PC-3 (cell line): ENCODE data around the gene TAS2R39. TPM values are rescaled to one million over a fixed set of nuclear protein-coding genes. Genes with fewer than 3 reads are reported as not detected.

ENCODE experiments used
- ATAC-seq: fragments of 200-7000 bp; cut with Tn5 transposase; 2 replicates; pipeline ENCODE4 v1.9.1; 2020; ENCODE audit warnings: mild to moderate bottlenecking, moderate library complexity
- BruUV-seq: library from RNA; stranded (reverse); fragments of 400-500 nt; replicated peaks from 2 replicates; lab custom pipeline; 2021; lab: Mats Ljungman, UMichigan
- CTCF ChIA-PET: fragments of 300-600 bp; sonication (Branson Sonifier 250); formaldehyde crosslinking; loops from one replicate; lab custom pipeline; 2022; ENCODE audit warnings: antibody characterized with exemption; lab: Charles Lee
- POLR2A ChIA-PET: fragments of 300-600 bp; sonication (Branson Sonifier 250); formaldehyde crosslinking; loops from one replicate; lab custom pipeline; 2022; ENCODE audit warnings: antibody characterized with exemption; ENCODE audit not compliant: unreplicated experiment; lab: Charles Lee
- DNase-seq: peaks from one replicate; pipeline ENCODE4 v3.0.0-alpha.2; 2015
- H2AFZ ChIP-seq: fragments of 300-600 bp; sonication (generic); 2 replicates; pipeline ENCODE4 v1.6.0; 2016; ENCODE audit warnings: antibody characterized with exemption, low read length
- H3F3A ChIP-seq: fragments of 300-600 bp; sonication (generic); one replicate; pipeline ENCODE4 v1.6.0; 2017; ENCODE audit warnings: antibody characterized with exemption, low read length, control low read depth, mild to moderate bottlenecking; ENCODE audit not compliant: unreplicated experiment
- H3K27ac ChIP-seq: fragments of 300-600 bp; sonication (generic); 2 replicates; pipeline ENCODE4 v1.5.1; 2016; ENCODE audit warnings: mild to moderate bottlenecking, low read length
- H3K27me3 ChIP-seq: fragments of 300-600 bp; sonication (generic); 2 replicates; pipeline ENCODE4 v1.6.1; 2016; ENCODE audit warnings: low read length, mixed read lengths
- H3K36me3 ChIP-seq: fragments of 300-600 bp; sonication (generic); 2 replicates; pipeline ENCODE4 v1.6.1; 2016; ENCODE audit warnings: low read depth, mixed run types, low read length, mixed read lengths
- H3K4me1 ChIP-seq: fragments of 300-600 bp; sonication (generic); 2 replicates; pipeline ENCODE4 v1.5.1; 2016; ENCODE audit warnings: low read length; ENCODE audit not compliant: insufficient read depth
- H3K4me2 ChIP-seq: fragments of 300-600 bp; sonication (generic); 2 replicates; pipeline ENCODE4 v1.6.0; 2016; ENCODE audit warnings: low read length
- H3K4me3 ChIP-seq: fragments of 300-600 bp; sonication (generic); 2 replicates; pipeline ENCODE4 v1.5.1; 2016; ENCODE audit warnings: mild to moderate bottlenecking, low read length, mixed read lengths
- H3K79me2 ChIP-seq: fragments of 300-600 bp; sonication (generic); 2 replicates; pipeline ENCODE4 v1.6.1; 2017; ENCODE audit warnings: low read length, mixed read lengths
- H3K9ac ChIP-seq: fragments of 300-600 bp; sonication (generic); 2 replicates; pipeline ENCODE4 v1.6.0; 2016; ENCODE audit warnings: mild to moderate bottlenecking, low read length
- H3K9me2 ChIP-seq: fragments of 300-600 bp; sonication (generic); replicated peaks from 2 replicates; pipeline ENCODE4 v1.6.1; 2016; ENCODE audit warnings: mixed run types, low read length, mixed read lengths
- H3K9me3 ChIP-seq: fragments of 300-600 bp; sonication (generic); 2 replicates; pipeline ENCODE4 v1.6.1; 2016; ENCODE audit warnings: low read length, mixed read lengths
- H4K20me1 ChIP-seq: fragments of 300-600 bp; sonication (generic); 2 replicates; pipeline ENCODE4 v1.6.1; 2016; ENCODE audit warnings: low read length, mixed read lengths
- CTCF ChIP-seq: fragments of 300-600 bp; sonication (generic); conservative IDR thresholded peaks from 2 replicates; pipeline ENCODE4 v1.5.1; 2017; ENCODE audit warnings: antibody characterized with exemption, low read depth, mild to moderate bottlenecking, low read length
- EZH2 ChIP-seq: fragments of 300-600 bp; sonication (generic); IDR thresholded peaks from one replicate; pipeline ENCODE4 v1.6.1; 2017; ENCODE audit warnings: antibody characterized with exemption, mild to moderate bottlenecking, low read length; ENCODE audit not compliant: unreplicated experiment
- EZH2phosphoT487 ChIP-seq: fragments of 300-600 bp; sonication (generic); IDR thresholded peaks from 2 replicates; pipeline ENCODE4 v1.6.1; 2018; ENCODE audit warnings: mild to moderate bottlenecking, antibody characterized with exemption, low read length, borderline replicate concordance
- intact Hi-C: fragments of 100-400 bp; cut with micrococcal nuclease; formaldehyde crosslinking; loops from 2 replicates; pipeline ENCODE4 v1.9.0; 2023
- total RNA-seq: library from RNA; depleted of rRNA; stranded (reverse); fragments of >200 nt; gene quantifications from 2 replicates; pipeline ENCODE4 v1.2.3, GENCODE V29; 2014

Gene TAS2R39
- total RNA-seq, 1 experiment from 2014 or later = not detected

GRCh38 chr7:143181349-143181748 lies 1.9 kb upstream of the TAS2R39 start:
- H3K79me2 ChIP-seq = no peaks in the 10 kb centered on the region
- no peaks in the 10 kb centered on the region for H3K36me3 ChIP-seq
- H3K27me3 ChIP-seq = peaks cover 47% of the 10 kb centered on the region
- no peak overlapping the region for H3K27ac ChIP-seq
- no peak overlapping the region for H3K9ac ChIP-seq
- no peak for DNase-seq
- BruUV-seq = no TSS peak
- ChIA-PET CTCF (no interaction called here), POLR2A (no interaction called here)
- H3F3A ChIP-seq = no peaks in the 10 kb centered on the region
- H3K9me2 ChIP-seq = no peaks in the 10 kb centered on the region
- intact Hi-C loops = no loop called here
- no peak for ATAC-seq
- H4K20me1 ChIP-seq = no peaks in the 10 kb centered on the region
- H3K4me2 ChIP-seq = no peak overlapping the region
- no peak overlapping the region for H2AFZ ChIP-seq
- no peaks in the 10 kb centered on the region for H3K9me3 ChIP-seq
- H3K4me3 ChIP-seq = no peak overlapping the region
- no peaks in the 10 kb centered on the region for H3K4me1 ChIP-seq
- TF ChIP-seq EZH2phosphoT487 (no peak), CTCF (no peak), EZH2 (no peak)

- CTCF ChIA-PET = no interaction called here
Measured at GRCh38 chr7:143185551-143185950, 2.3 kb downstream of the TAS2R39 start.

More at GRCh38 chr7:143185551-143185950, 2.3 kb downstream of the TAS2R39 start:
- ATAC-seq (no peak), DNase-seq (no peak)
- no peak overlapping the region for H3K9ac ChIP-seq
- no peaks in the 10 kb centered on the region for H3K4me1 ChIP-seq
- no peak overlapping the region for H2AFZ ChIP-seq
- no peak overlapping the region for H3K4me3 ChIP-seq
- no peaks in the 10 kb centered on the region for H4K20me1 ChIP-seq
- H3K79me2 ChIP-seq = no peaks in the 10 kb centered on the region
- no peak overlapping the region for H3K27ac ChIP-seq
- no peaks in the 10 kb centered on the region for H3F3A ChIP-seq
- no peaks in the 10 kb centered on the region for H3K9me3 ChIP-seq
- H3K27me3 ChIP-seq = peaks cover 65% of the 10 kb centered on the region
- H3K36me3 ChIP-seq = no peaks in the 10 kb centered on the region
- TF ChIP-seq CTCF (no peak), EZH2phosphoT487 (no peak), EZH2 (no peak)
- no peaks in the 10 kb centered on the region for H3K9me2 ChIP-seq
- H3K4me2 ChIP-seq = no peak overlapping the region
- BruUV-seq = no TSS peak
- intact Hi-C loops = no loop called here
- POLR2A ChIA-PET = no interaction called here
